C4-2B (cell line): ENCODE measurements around the gene MGMT.

Experiments used
- ZFX ChIP-seq: fragments of 450-650 bp; IDR thresholded peaks from 2 replicates; pipeline ENCODE4 v1.6.1; 2017
- TF ChIP-seq, protein P1 (sequence below): fragments of 450-650 bp; conservative IDR thresholded peaks from 2 replicates; pipeline ENCODE4 v1.5.1; 2017; ENCODE audit warnings: mild to moderate bottlenecking

DNA sequence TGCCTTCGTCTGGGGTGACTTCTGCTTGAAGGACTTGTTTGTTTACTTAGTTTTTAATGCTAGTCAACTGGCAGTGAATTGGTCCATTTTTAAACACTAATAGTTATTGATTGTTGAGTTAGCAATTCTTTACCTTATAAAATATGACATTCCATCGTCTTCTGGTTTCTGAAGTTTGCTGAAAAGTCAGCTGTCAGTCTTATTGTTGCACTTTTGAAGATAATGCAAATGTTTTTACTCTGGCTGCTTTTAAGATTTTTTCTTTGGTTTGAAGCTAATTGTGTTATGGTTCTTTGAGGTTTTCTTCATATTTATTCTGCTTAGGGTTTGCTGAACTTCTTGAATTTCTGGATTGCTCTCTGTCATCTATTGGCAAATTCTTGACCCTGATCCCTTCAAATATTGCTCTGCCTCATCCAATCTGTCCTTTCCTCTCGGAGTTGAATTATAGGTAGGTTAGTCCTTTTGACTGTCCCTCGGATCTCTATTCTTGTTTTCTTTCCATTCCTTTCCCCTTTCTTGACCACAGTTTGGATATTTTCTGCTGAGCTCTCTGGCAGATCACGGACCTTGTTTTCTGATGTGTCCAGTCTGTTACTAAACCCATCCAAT, 24.2 kb downstream of the MGMT start:
- TF ChIP-seq, protein P1, sequence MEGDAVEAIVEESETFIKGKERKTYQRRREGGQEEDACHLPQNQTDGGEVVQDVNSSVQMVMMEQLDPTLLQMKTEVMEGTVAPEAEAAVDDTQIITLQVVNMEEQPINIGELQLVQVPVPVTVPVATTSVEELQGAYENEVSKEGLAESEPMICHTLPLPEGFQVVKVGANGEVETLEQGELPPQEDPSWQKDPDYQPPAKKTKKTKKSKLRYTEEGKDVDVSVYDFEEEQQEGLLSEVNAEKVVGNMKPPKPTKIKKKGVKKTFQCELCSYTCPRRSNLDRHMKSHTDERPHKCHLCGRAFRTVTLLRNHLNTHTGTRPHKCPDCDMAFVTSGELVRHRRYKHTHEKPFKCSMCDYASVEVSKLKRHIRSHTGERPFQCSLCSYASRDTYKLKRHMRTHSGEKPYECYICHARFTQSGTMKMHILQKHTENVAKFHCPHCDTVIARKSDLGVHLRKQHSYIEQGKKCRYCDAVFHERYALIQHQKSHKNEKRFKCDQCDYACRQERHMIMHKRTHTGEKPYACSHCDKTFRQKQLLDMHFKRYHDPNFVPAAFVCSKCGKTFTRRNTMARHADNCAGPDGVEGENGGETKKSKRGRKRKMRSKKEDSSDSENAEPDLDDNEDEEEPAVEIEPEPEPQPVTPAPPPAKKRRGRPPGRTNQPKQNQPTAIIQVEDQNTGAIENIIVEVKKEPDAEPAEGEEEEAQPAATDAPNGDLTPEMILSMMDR, result no peak
- TF ChIP-seq ZFX, result no peak
